SK-N-SH (cell line): ENCODE results near the gene KSR2.

Experiments
- CTCF ChIP-seq: fragments of 200-600 bp; sonication (generic); IDR thresholded peaks from 2 replicates; pipeline ENCODE4 v1.6.1; 2017; ENCODE audit warnings: antibody characterized with exemption, mild to moderate bottlenecking, moderate library complexity
- EP300 ChIP-seq, 2 experiments: IDR thresholded peaks; 2 replicates each; pipeline versions ENCODE4 v1.4.0 to v1.6.1; 2012; ENCODE audit warnings: borderline replicate concordance in 1 of 2, low read depth in 1 of 2, low read length in 1 of 2
- FOXM1 ChIP-seq: IDR thresholded peaks from 2 replicates; pipeline ENCODE4 v1.4.0; 2012; ENCODE audit warnings: low read depth, mild to moderate bottlenecking
- SIN3A ChIP-seq: IDR thresholded peaks from 2 replicates; pipeline ENCODE4 v1.6.1; 2012; ENCODE audit warnings: low read depth, mild to moderate bottlenecking, low read length, moderate library complexity, borderline replicate concordance
- TAF1 ChIP-seq: IDR thresholded peaks from 2 replicates; pipeline ENCODE4 v1.6.1; 2012; ENCODE audit warnings: low read depth, mild to moderate bottlenecking, low read length, moderate library complexity, borderline replicate concordance
- USF2 ChIP-seq: fragments of 150-350 bp; IDR thresholded peaks from 2 replicates; pipeline ENCODE4 v1.6.1; 2017; ENCODE audit warnings: antibody characterized with exemption, low read length, low read depth, borderline replicate concordance
- TF ChIP-seq, protein P1 (sequence below): fragments of 150-350 bp; IDR thresholded peaks from 2 replicates; pipeline ENCODE4 v1.6.1; 2016; ENCODE audit warnings: mild to moderate bottlenecking, low read depth, low read length

- TF ChIP-seq SIN3A (no peak), USF2 (no peak), TAF1 (no peak), CTCF (no peak), FOXM1 (no peak), EP300 (IDR thresholded peaks at IDR 0.05; ENCODE audit: borderline replicate concordance in 1 of 2, low read depth in 1 of 2, low read length in 1 of 2) (no peak)
- TF ChIP-seq, protein P1, sequence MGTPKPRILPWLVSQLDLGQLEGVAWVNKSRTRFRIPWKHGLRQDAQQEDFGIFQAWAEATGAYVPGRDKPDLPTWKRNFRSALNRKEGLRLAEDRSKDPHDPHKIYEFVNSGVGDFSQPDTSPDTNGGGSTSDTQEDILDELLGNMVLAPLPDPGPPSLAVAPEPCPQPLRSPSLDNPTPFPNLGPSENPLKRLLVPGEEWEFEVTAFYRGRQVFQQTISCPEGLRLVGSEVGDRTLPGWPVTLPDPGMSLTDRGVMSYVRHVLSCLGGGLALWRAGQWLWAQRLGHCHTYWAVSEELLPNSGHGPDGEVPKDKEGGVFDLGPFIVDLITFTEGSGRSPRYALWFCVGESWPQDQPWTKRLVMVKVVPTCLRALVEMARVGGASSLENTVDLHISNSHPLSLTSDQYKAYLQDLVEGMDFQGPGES = no peak
Observed at GRCh38 chr12:117518594-117519270, 450.1 kb downstream of the KSR2 start.
